OCI-LY3 (cell line): ENCODE measurements around the gene CRELD2.

Source experiments
- CTCF ChIP-seq: fragments of 200-600, 300-600 bp; sonication (generic); IDR thresholded peaks from 2 replicates; pipeline ENCODE4 v1.5.1; 2014; ENCODE audit warnings: antibody characterized with exemption, low read length, low read depth
- EZH2phosphoT487 ChIP-seq: fragments of 200-600 bp; shearing (Covaris generic); IDR thresholded peaks from 2 replicates; pipeline ENCODE4 v1.6.1; 2018; ENCODE audit warnings: antibody characterized with exemption, mixed run types, low read depth

- no peak for TF ChIP-seq CTCF
- TF ChIP-seq EZH2phosphoT487, result no peak
Observed at GRCh38 chr22:49922484-49922883, 4.0 kb downstream of the CRELD2 start.
